Medulla oblongata (tissue), 1 donor: ENCODE data around the gene CISD1.
"Not testable (repeated sequence)": the region's sequence is repeated elsewhere in the genome, so short reads cannot be mapped to it uniquely, and the experiment has no call there.

Experiments used
- DNase-seq: peaks from one replicate; pipeline ENCODE4 v3.0.0-alpha.2; 2015; ENCODE audit errors: extremely low spot score

Gene CISD1

DNA sequence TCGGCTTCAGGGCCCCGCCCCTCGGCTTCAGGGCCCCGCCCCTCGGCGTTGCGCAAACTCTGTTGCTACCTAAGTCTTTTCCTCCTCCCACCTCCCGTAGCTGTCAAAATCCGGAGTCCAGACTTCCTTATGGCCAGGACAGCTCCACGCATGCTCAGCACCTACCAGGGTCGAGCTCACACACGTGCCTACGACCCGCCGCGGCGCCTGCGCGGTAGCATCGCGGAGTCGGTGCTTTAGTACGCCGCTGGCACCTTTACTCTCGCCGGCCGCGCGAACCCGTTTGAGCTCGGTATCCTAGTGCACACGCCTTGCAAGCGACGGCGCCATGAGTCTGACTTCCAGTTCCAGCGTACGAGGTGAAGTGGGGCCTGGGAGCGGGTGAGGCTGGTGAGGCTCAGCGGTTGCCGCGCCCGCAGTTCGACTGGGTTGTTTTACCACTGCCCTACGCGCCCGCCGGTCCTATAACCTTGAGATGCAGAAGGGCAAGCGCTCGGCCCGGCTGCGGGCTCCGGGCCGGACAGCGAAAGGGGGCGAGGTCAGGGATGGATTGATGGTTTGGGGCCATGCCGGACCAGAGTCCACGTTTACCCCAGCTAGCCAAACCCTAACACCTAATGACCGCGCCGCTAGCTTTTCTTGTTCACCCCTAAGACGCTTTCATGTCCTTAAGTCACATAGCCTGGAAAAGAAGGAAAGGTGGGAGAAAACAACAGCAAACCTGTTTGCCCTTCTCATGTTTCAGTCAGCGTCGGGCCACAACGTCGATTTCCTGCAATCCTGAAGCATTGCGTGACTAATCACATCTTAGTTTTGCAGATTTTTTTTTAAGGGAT, at the start of gene CISD1:
TSS of gene CISD1 (plus strand) at position 217 of the 836 bp plus-strand sequence. CDS start at position 329, 112 bp downstream.
- peak; percentile 98 for DNase-seq

- DNase-seq = no peak
Observed at GRCh38 chr10:58219875-58220274, 49.1 kb upstream of the CISD1 start.

- no peak for DNase-seq
Observed at GRCh38 chr10:58220769-58221451, 48.1 kb upstream of the CISD1 start.

DNA sequence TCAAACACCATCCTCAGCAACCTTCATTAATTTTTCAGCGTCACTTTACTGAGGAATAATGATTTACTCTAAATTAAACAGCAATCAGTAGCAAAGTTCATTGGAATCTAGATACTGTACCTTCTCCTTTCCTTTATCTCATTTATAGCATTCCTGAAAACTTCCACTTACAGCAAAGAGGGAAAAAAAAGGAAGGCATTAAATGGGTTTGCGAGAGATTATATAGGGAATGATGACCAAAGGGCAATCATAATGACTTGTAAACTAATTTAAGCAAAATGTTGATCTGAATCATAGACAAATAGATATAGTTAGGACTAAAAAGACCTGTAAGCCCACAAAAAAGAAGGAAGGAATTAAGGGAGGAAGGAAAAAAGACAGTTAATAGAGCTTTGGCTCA, 43.3 kb upstream of the CISD1 start:
- DNase-seq = no peak

- peak; percentile 16 for DNase-seq
Observed at GRCh38 chr10:58229856-58230255, 39.1 kb upstream of the CISD1 start.

DNA sequence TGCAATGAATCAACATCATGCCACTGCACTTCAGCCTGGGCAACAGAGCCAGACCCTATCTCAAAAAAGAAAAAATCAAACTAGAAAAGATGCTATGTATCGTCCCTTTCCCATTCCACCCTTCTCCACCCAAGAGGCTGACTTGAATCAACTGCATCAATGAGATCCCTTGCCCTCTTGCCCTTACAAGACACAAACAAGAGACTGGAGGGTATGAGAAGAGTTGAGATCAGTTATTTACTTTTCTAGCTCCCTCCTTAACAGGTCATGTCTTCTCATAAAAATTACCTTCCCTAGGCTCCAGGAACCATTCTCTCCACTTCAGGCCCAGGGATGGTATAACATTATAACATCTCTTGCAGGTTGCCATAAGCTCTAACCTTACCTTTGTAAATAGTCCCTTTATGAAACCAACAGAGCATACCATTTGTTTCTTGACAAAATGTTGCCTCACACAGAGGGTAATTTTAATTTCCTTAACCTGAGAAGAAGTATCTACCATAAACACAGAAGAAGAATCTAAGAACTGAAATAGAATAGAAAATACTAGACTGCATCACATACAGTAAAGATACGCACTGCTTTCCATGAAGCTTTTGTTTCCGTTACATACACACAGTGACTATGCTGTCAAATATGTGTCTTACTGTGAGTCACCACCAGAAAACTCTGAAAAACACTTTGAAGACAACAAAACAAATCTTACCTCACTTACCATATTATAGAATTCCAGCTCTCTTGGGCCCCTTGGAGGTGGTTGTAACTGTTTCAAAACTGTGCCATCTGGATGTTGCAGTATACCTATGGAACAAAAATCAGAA, 31.7 kb upstream of the CISD1 start:
- no peak for DNase-seq

DNA sequence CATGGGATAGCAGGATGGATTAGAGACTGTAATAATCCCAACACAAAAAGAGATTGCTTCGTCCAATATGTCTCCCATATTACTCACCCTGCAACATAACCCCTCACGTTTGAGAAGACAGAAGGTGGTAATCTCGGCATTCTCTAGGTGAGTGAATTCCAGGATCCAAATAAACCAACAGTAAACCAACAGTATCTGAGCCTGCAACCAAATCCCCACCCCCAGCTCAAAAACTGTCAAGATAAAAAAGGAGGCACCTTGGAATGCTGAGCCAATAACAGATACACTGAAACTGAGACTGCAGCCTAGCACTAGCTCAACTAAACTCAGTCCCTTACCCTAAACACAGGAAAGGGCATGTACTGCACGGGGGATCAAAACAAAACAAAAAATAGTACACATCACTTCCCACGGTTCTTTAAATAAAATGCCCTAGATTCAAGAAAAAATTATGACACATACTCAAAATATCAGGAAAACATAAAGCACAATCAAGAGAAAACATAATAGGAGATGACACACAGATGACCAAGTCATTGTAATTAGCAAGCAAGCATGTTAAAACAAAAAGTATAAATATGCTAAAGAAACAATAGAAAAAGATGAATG, 29.3 kb upstream of the CISD1 start:
- DNase-seq = no peak

GRCh38 chr10:58240531-58240930, 28.4 kb upstream of the CISD1 start:
- DNase-seq = no peak

- no peak for DNase-seq
Observed at GRCh38 chr10:58241346-58241745, 27.6 kb upstream of the CISD1 start.

DNA sequence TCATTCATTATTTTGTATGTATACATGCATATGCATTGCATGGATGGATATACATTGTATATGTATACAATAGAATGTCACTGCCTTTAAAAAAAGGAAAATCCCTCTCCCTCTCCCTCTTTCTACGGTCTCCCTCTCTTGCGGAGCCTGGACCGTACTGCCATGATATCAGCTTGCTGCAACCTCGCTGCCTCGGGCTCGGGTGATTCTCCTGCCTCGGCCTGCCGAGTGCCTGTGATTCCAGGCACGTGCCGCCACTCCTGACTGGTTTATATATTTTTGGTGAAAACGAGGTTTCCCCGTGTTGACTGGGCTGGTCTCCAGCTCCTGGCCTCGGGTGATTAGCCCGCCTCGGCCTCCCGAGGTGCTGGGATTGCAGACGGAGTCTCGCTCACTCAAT, 25.7 kb upstream of the CISD1 start:
- DNase-seq = no peak

DNA sequence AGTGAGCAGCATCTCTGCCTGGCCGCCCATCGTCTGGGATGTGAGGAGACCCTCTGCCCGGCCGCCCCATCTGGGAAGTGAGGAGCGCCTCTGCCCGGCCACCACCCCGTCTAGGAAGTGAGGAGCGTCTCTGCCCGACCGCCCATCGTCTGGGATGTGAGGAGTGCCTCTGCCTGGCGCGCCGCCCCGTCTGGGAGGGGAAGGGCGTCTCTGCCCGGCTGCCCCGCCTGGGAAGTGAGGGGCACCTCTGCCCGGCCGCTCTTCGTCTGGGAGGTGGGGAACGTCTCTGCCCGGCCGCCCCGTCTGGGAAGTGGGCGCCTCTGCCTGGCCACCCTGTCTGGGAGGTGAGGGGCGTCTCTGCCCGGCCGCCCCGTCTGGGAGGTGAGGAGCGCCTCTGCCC, 25.2 kb upstream of the CISD1 start:
- DNase-seq = not testable (repeated sequence)

GRCh38 chr10:58244242-58244641, 24.7 kb upstream of the CISD1 start:
- not testable (repeated sequence) for DNase-seq

DNA sequence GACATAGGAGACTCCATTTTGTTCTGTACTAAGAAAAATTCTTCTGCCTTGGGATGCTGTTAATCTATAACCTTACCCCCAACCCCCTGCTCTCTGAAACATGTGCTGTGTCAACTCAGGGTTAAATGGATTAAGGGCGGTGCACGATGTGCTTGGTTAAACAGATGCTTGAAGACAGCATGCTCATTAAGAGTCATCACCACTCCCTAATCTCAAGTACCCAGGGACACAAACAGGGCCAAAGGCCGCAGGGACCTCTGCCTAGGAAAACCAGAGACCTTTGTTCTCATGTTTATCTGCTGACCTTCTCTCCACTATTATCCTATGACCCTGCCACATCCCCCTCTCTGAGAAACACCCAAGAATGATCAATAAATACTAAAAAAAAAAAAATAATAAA, 24.3 kb upstream of the CISD1 start:
- not testable (repeated sequence) for DNase-seq

GRCh38 chr10:58253184-58253583, 15.8 kb upstream of the CISD1 start:
- DNase-seq = no peak

DNA sequence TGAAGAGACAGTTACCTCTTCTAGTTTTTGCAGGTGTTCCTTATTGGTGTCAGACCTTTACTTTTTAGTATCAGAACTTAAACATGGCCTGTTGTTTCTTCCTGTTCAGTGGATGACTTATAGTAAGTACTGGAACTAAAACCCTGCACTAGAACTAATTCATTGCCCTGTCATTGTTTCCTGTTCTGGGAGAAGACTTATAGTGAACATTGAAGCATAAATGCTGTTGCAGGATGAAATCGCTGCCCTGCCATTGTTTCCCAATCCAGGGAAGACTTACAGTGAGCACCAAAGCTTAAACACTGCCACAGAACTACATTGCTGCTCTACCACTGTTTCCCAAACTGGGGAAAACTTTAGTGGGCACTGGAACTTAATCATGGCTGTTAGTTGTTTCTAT, 14.3 kb upstream of the CISD1 start:
- DNase-seq = no peak

DNA sequence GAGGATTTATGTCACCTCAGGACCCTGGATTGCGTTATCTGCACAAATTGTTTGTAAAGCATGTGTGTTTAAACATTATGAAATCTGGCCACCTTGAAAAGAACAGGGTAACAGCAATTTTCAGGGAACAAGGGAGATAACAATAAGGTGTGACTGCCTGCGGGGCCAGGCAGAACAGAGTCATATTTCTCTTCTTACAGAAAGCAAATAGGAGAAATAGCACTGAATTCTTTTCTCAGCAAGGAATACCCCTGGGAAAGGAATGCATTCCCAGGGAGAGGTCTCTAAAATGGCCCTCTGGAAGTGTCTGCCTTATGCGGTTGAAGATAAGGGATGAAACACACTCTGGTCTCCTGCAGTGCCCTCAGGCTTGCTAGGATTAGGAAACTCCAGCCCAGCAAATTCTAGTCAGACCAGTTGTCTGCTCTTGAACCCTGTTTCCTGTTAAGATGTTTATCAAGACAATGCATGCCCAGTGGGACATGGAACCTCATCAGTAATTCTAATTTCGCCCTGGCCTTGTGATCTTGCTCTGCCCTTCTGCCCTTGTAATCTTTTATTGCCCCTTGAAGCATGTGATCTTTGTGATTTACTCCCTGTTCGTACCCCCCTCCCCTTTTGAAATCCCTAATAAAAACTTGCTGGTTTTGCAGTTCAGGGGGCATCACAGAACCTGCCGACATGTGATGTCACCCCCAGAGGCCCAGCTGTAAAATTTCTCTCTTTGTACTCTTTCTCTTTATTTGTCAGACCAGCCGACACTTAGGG, 12.8 kb upstream of the CISD1 start:
- DNase-seq = not testable (repeated sequence)

- DNase-seq = no peak
Observed at GRCh38 chr10:58258977-58259692, 9.8 kb upstream of the CISD1 start.

DNA sequence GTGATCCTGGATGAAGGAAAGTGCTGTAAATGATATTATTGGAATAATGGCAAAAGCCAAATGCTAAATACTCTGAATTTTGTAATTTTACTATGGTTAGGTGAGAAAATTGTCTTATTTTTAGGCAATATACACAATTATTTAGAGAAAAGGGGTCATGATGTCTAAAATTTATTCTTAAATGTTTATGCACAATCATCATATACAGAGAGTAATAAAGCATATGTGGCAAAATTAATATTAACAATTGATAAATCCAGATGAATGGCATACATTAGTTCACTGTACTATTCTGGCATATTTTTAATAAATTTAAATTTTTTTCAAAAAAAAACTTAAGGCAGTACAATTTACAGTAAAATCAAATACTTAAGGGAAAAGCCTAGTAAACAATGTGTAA, 8.6 kb upstream of the CISD1 start:
- no peak for DNase-seq

DNA sequence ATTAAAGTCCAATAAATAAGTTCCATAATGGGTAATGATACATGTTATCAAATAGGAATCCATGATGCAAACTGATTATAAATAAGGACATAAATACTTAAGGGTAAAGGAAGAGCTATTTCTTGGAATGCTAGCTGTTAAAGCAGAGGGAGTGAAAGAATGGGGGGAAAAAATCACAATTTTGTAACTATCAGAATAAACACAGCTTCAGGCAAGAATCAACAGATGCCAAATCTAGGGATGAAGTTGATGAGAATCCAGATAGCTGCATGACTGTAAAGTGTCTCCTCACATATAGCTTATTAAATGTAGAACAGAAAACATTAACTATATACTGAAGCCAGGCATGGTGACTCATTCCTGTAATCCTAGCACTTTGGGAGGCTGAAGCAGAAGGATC, 6.2 kb upstream of the CISD1 start:
- DNase-seq = no peak

DNA sequence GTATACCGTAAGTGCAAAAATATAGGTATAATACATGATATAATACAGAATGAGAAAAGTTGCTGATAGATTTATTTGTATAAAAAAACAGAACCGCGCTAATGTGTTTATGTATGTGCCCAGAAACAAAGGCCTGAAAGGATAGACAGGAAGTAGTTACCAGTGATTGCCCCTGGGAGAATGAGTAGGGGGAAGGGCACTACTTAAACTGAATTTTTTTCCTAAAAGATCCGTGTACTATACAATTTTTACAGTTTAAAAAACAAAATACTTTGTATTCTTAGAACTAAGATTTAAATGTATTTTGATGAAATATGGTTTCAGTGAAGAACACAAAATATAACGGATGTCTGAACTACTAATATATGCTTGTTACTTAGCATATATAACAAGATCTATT, 4.2 kb upstream of the CISD1 start:
- DNase-seq = peak; percentile 32
